Vagina (tissue), 2 donors: ENCODE measurements around the gene IQGAP2. TPM values are rescaled to one million over a fixed set of nuclear protein-coding genes. Genes with fewer than 3 reads are reported as not detected.

ENCODE experiments used
- DNase-seq, 2 donors: peaks; one replicate each; pipeline ENCODE4 v3.0.0-alpha.2; 2017; ENCODE audit errors: extremely low spot score in 2 of 2
- H3K27ac ChIP-seq: fragments of 200-600 bp; sonication (generic); one replicate; pipeline ENCODE4 v1.5.1; 2019
- H3K27me3 ChIP-seq: fragments of 200-600 bp; sonication (generic); one replicate; pipeline ENCODE4 v1.5.1; 2019
- H3K36me3 ChIP-seq, 2 donors: fragments of 200-600 bp; sonication (generic); one replicate each; pipeline ENCODE4 v1.5.1; 2017 to 2019
- H3K4me1 ChIP-seq: fragments of 200-600 bp; sonication (generic); one replicate; pipeline ENCODE4 v1.5.1; 2019
- H3K4me3 ChIP-seq, 2 donors: fragments of 200-600 bp; sonication (generic); 1 replicate in 1 of 2; 2 replicates in 1 of 2; pipeline ENCODE4 v1.5.1; 2016 to 2019
- H3K9me3 ChIP-seq: fragments of 200-600 bp; sonication (generic); one replicate; pipeline ENCODE4 v1.5.1; 2019
- POLR2A ChIP-seq, 2 donors: fragments of 450-650 bp; IDR thresholded peaks; one replicate each; pipeline ENCODE4 v1.6.1; 2017; ENCODE audit warnings: antibody characterized with exemption in 2 of 2, mild to moderate bottlenecking in 2 of 2, moderate library complexity in 2 of 2
- POLR2AphosphoS5 ChIP-seq, 2 donors: sonication (generic); formaldehyde crosslinking; IDR thresholded peaks; one replicate each; pipeline ENCODE4 v1.9.0; 2017; ENCODE audit warnings: antibody characterized with exemption in 2 of 2, mild to moderate bottlenecking in 2 of 2, low read depth in 1 of 2; ENCODE audit not compliant: insufficient read depth in 1 of 2
- intact Hi-C: fragments of 100-400 bp; cut with DNase I; formaldehyde crosslinking; loops from one replicate; pipeline ENCODE4 v1.15.1; 2023
- total RNA-seq: library from RNA; depleted of rRNA; stranded (reverse); fragments of >200 nt; gene quantifications from one replicate; pipeline ENCODE4 v1.2.3, GENCODE V29; 2016
- TF ChIP-seq, protein P1 (sequence below), 3 experiments: fragments of 450-650 bp in 2 of 3; fragments of 200-600 bp in 1 of 3; sonication (generic) in 1 of 3; IDR thresholded peaks; one replicate each; pipeline ENCODE4 v1.5.1; 2017 to 2019; ENCODE audit warnings: antibody characterized with exemption in 3 of 3, mild to moderate bottlenecking in 2 of 3, moderate library complexity in 2 of 3

IQGAP2 gene
- total RNA-seq, 1 donor from 2014 or later, result 8.6 TPM

GRCh38 chr5:76604838-76605237, 201.8 kb downstream of the IQGAP2 start:
- intact Hi-C loops, result loop anchor here (5.0 kb wide), 1 partner anchor 167 kb away; no protein-coding TSS in a partner anchor
- H3K36me3 ChIP-seq, result no peaks in the 10 kb centered on the region
- no peaks in the 10 kb centered on the region for H3K9me3 ChIP-seq
- no peaks in the 10 kb centered on the region for H3K4me1 ChIP-seq
- no peak overlapping the region for H3K4me3 ChIP-seq
- H3K27me3 ChIP-seq, result no peaks in the 10 kb centered on the region
- TF ChIP-seq POLR2A (IDR thresholded peaks at IDR 0.05), result no peak
- TF ChIP-seq, protein P1, sequence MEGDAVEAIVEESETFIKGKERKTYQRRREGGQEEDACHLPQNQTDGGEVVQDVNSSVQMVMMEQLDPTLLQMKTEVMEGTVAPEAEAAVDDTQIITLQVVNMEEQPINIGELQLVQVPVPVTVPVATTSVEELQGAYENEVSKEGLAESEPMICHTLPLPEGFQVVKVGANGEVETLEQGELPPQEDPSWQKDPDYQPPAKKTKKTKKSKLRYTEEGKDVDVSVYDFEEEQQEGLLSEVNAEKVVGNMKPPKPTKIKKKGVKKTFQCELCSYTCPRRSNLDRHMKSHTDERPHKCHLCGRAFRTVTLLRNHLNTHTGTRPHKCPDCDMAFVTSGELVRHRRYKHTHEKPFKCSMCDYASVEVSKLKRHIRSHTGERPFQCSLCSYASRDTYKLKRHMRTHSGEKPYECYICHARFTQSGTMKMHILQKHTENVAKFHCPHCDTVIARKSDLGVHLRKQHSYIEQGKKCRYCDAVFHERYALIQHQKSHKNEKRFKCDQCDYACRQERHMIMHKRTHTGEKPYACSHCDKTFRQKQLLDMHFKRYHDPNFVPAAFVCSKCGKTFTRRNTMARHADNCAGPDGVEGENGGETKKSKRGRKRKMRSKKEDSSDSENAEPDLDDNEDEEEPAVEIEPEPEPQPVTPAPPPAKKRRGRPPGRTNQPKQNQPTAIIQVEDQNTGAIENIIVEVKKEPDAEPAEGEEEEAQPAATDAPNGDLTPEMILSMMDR (IDR thresholded peaks at IDR 0.05), result no peak
- TF ChIP-seq POLR2AphosphoS5 (IDR thresholded peaks at IDR 0.05; ENCODE audit: insufficient read depth in 1 of 2, low read depth in 1 of 2), result no peak
- no peak for DNase-seq
- H3K27ac ChIP-seq, result no peak overlapping the region

DNA sequence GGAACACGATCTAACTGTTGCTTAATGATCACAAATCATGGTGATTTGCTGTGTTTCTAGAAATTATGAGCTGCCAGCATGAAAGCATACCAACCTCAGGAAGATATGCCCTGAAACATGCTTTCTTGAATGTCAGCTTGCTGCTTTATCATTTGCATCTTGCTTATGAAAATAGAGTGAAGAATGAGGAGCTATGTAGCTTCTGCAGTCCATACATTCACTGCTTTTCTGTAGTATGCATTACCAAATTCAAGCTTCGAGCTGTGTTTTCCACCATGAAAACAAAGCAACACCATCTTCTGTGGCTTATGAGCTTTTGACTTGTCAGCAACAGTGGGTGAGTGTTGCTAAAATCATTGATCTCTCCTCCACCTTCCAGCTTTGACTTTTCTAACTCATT, 203.6 kb downstream of the IQGAP2 start:
- TF ChIP-seq POLR2A (IDR thresholded peaks at IDR 0.05) (no peak), POLR2AphosphoS5 (IDR thresholded peaks at IDR 0.05; ENCODE audit: insufficient read depth in 1 of 2, low read depth in 1 of 2) (no peak)
- TF ChIP-seq, protein P1 (IDR thresholded peaks at IDR 0.05), result no peak
- H3K4me3 ChIP-seq, result no peak overlapping the region
- H3K9me3 ChIP-seq, result no peaks in the 10 kb centered on the region
- DNase-seq, result no peak
- H3K36me3 ChIP-seq, result no peaks in the 10 kb centered on the region
- no peaks in the 10 kb centered on the region for H3K27me3 ChIP-seq
- intact Hi-C loops, result no loop called here
- H3K27ac ChIP-seq, result no peak overlapping the region
- H3K4me1 ChIP-seq, result no peaks in the 10 kb centered on the region

DNA sequence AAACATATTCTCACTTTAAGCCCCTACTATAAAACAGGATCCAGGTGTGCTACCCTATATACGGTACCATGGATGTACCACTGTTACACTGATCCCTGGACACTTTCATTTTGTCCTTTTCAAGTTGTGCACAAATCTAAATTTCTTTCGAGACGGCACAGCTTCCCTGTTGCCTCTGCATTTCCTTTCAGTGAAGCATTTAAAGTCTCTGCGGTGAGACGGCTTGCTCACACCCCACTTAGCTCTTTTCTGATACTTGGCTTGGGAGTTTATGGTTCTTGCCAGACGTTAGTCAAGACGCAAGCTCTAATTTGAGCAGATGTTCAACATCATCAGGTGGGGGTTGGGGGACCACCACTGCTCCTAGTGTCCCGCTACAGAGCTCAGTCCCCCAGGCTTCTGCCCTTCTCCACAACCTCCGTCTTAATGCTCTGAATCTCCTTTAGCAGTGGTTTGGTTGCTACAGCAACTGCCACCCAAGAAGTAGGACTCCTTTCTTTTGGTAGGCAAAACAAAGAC, 204.3 kb downstream of the IQGAP2 start:
- DNase-seq, result no peak
- TF ChIP-seq POLR2A (IDR thresholded peaks at IDR 0.05) (no peak), POLR2AphosphoS5 (IDR thresholded peaks at IDR 0.05; ENCODE audit: insufficient read depth in 1 of 2, low read depth in 1 of 2) (no peak)
- TF ChIP-seq, protein P1 (IDR thresholded peaks at IDR 0.05), result no peak
- H3K27me3 ChIP-seq, result no peaks in the 10 kb centered on the region
- no peaks in the 10 kb centered on the region for H3K4me1 ChIP-seq
- no peaks in the 10 kb centered on the region for H3K9me3 ChIP-seq
- H3K36me3 ChIP-seq, result no peaks in the 10 kb centered on the region
- H3K4me3 ChIP-seq, result no peak overlapping the region
- intact Hi-C loops, result no loop called here
- no peak overlapping the region for H3K27ac ChIP-seq

- no peak for DNase-seq
- no peak overlapping the region for H3K27ac ChIP-seq
- H3K4me1 ChIP-seq, result no peaks in the 10 kb centered on the region
- H3K4me3 ChIP-seq, result no peak overlapping the region
- TF ChIP-seq, protein P1 (IDR thresholded peaks at IDR 0.05), result no peak
- TF ChIP-seq POLR2AphosphoS5 (IDR thresholded peaks at IDR 0.05; ENCODE audit: insufficient read depth in 1 of 2, low read depth in 1 of 2) (no peak), POLR2A (IDR thresholded peaks at IDR 0.05) (no peak)
- no peaks in the 10 kb centered on the region for H3K9me3 ChIP-seq
- no peaks in the 10 kb centered on the region for H3K36me3 ChIP-seq
- intact Hi-C loops, result no loop called here
- no peaks in the 10 kb centered on the region for H3K27me3 ChIP-seq
Measured at GRCh38 chr5:76608833-76609232, 205.7 kb downstream of the IQGAP2 start.

GRCh38 chr5:76610196-76610595, 207.1 kb downstream of the IQGAP2 start:
- no peak for DNase-seq
- no peaks in the 10 kb centered on the region for H3K27me3 ChIP-seq
- no peak for TF ChIP-seq POLR2A (IDR thresholded peaks at IDR 0.05)
- TF ChIP-seq, protein P1 (IDR thresholded peaks at IDR 0.05), result no peak
- TF ChIP-seq POLR2AphosphoS5 (IDR thresholded peaks at IDR 0.05; ENCODE audit: insufficient read depth in 1 of 2, low read depth in 1 of 2), result no peak
- no peaks in the 10 kb centered on the region for H3K4me1 ChIP-seq
- intact Hi-C loops, result no loop called here
- no peaks in the 10 kb centered on the region for H3K36me3 ChIP-seq
- no peak overlapping the region for H3K4me3 ChIP-seq
- no peak overlapping the region for H3K27ac ChIP-seq
- no peaks in the 10 kb centered on the region for H3K9me3 ChIP-seq
